Measurements from ENCODE around the gene ROR2. TPM values are rescaled to one million over a fixed set of nuclear protein-coding genes. Genes with fewer than 3 reads are reported as not detected.

ROR2 gene
- total and polyA plus RNA-seq, 2 donors (not counting 3 experiments of a cell fraction or from before 2014, with no cell fraction given) = not detected

- TF ChIP-seq EZH2 (IDR thresholded peaks at IDR 0.05; ENCODE audit: borderline replicate concordance, low read depth, low read length, severe bottlenecking) = no peak
- TF ChIP-seq MAX (IDR thresholded peaks at IDR 0.05; ENCODE audit: insufficient read depth, insufficient read length) = no peak
- no peak for TF ChIP-seq CTCF (IDR thresholded peaks at IDR 0.05; ENCODE audit: extremely low read depth in 1 of 2, insufficient read depth in 1 of 2, low read depth in 1 of 2, low read length in 2 of 2)
- no peak for TF ChIP-seq POLR2A (IDR thresholded peaks at IDR 0.05; ENCODE audit: low read depth, low read length)
- no peak for TF ChIP-seq MYC (IDR thresholded peaks at IDR 0.05; ENCODE audit: low read depth, low read length)
- no peak for TF ChIP-seq POLR2AphosphoS5 (IDR thresholded peaks at IDR 0.05; ENCODE audit: insufficient read depth, low read depth, low read length)
- TF ChIP-seq GATA2 (IDR thresholded peaks at IDR 0.05; ENCODE audit: insufficient read depth, insufficient read length, low read depth, low read length) = no peak
These were observed 416.6 kb downstream of the ROR2 start for GRCh38 chr9:91533382-91533781.

More at GRCh38 chr9:91533382-91533781, 416.6 kb downstream of the ROR2 start:
- H3K9me3 ChIP-seq (replicated peaks; ENCODE audit: control insufficient read depth, insufficient read depth, low read length) = no peaks in the 10 kb centered on the region
- H3K79me2 ChIP-seq (ENCODE audit: control insufficient read depth, insufficient read depth, low read length) = no peaks in the 10 kb centered on the region
- CTCF ChIA-PET = no interaction called here
- H2AFZ ChIP-seq (ENCODE audit: low read depth, low read length) = no peak overlapping the region
- H3K36me3 ChIP-seq (ENCODE audit: control insufficient read depth in 2 of 2, extremely low read depth in 1 of 2, insufficient read depth in 2 of 2, low read length in 2 of 2) = no peaks in the 10 kb centered on the region
- no peak overlapping the region for H3K9ac ChIP-seq (replicated peaks; ENCODE audit: extremely low read depth, insufficient read depth, low read length)
- no peak for DNase-seq (ENCODE audit: low read depth, low spot score)
- H3K27ac ChIP-seq (ENCODE audit: insufficient read depth, low read depth, low read length) = no peak overlapping the region
- no TSS peak for BruUV-seq (replicated peaks)
- POLR2A ChIA-PET = no interaction called here
- H3K4me3 ChIP-seq (replicated peaks in 1 of 3; ENCODE audit: insufficient read depth in 1 of 3, low read depth in 1 of 3, low read length in 3 of 3) = no peak overlapping the region
- dilution Hi-C loops (cut with MboI; ENCODE audit: extremely low pct_ligation_motif_present, low sequenced_read_pairs) (no loop called here), intact Hi-C loops (cut with micrococcal nuclease) (no loop called here)
- no peaks in the 10 kb centered on the region for H3K4me1 ChIP-seq (ENCODE audit: control insufficient read depth, extremely low read depth, insufficient read depth, low read length)
- no peak overlapping the region for H3K4me2 ChIP-seq (ENCODE audit: insufficient read depth, low read length)
- H3K27me3 ChIP-seq (ENCODE audit: control insufficient read depth in 2 of 2, insufficient read depth in 2 of 2, low read length in 2 of 2) = peaks cover 0 to 2% of the 10 kb centered on the region in 2 experiments
- FAIRE-seq = no peak
- H3K9me1 ChIP-seq (replicated peaks; ENCODE audit: control insufficient read depth, extremely low read depth, insufficient read depth, low read length) = no peaks in the 10 kb centered on the region
- H4K20me1 ChIP-seq (replicated peaks; ENCODE audit: control insufficient read depth, extremely low read depth, insufficient read depth, low read length) = no peaks in the 10 kb centered on the region

All from endothelial cell of umbilical vein (primary cell).